OCI-LY1 (cell line): ENCODE data around the gene ZNF609.

ENCODE experiments used
- H2AFZ ChIP-seq: fragments of 200-600 bp; sonication (generic), shearing (Covaris generic); 2 replicates; pipeline ENCODE4 v1.6.0; 2014; ENCODE audit warnings: antibody characterized with exemption, mild to moderate bottlenecking, low read length
- H3F3A ChIP-seq: fragments of 200-600 bp; sonication (generic), shearing (Covaris generic); 2 replicates; pipeline ENCODE4 v1.6.0; 2014; ENCODE audit warnings: mild to moderate bottlenecking, antibody characterized with exemption, low read length, moderate library complexity; ENCODE audit not compliant: insufficient read depth
- H3K27ac ChIP-seq: fragments of 200-600 bp; sonication (generic); 2 replicates; pipeline ENCODE4 v1.5.1; 2014; ENCODE audit warnings: low read length, mixed run types, mild to moderate bottlenecking, low read depth; ENCODE audit not compliant: poor library complexity, severe bottlenecking
- H3K27me3 ChIP-seq: fragments of 200-600 bp; sonication (generic); 2 replicates; pipeline ENCODE4 v1.6.0; 2014; ENCODE audit warnings: antibody characterized with exemption, mild to moderate bottlenecking, low read length, moderate library complexity; ENCODE audit not compliant: insufficient read depth
- H3K36me3 ChIP-seq: fragments of 200-600 bp; sonication (generic); 2 replicates; pipeline ENCODE4 v1.6.1; 2014; ENCODE audit warnings: mild to moderate bottlenecking, antibody characterized with exemption, low read length, moderate library complexity, mixed read lengths; ENCODE audit not compliant: insufficient read depth
- H3K4me1 ChIP-seq: fragments of 200-600 bp; sonication (generic); 2 replicates; pipeline ENCODE4 v1.5.1; 2014; ENCODE audit warnings: mild to moderate bottlenecking, low read length, moderate library complexity; ENCODE audit not compliant: insufficient read depth, severe bottlenecking
- H3K4me2 ChIP-seq: fragments of 200-600 bp; sonication (generic), shearing (Covaris generic); 2 replicates; pipeline ENCODE4 v1.6.1; 2014; ENCODE audit warnings: low read length
- H3K4me3 ChIP-seq: fragments of 200-600 bp; sonication (generic); 2 replicates; pipeline ENCODE4 v1.5.1; 2014; ENCODE audit warnings: low read length, low read depth, mild to moderate bottlenecking, mixed read lengths; ENCODE audit not compliant: poor library complexity, severe bottlenecking
- H3K79me2 ChIP-seq: fragments of 200-600 bp; shearing (Covaris generic); 2 replicates; pipeline ENCODE4 v1.6.1; 2016; ENCODE audit warnings: mixed run types, low read length, mixed read lengths; ENCODE audit not compliant: insufficient read depth
- H3K9ac ChIP-seq: fragments of 200-600 bp; sonication (generic), shearing (Covaris generic); 2 replicates; pipeline ENCODE4 v1.6.1; 2014; ENCODE audit warnings: mild to moderate bottlenecking, low read length, mixed read lengths
- H3K9me2 ChIP-seq: fragments of 200-600 bp; sonication (generic), shearing (Covaris generic); 2 replicates; pipeline ENCODE4 v1.6.1; 2014; ENCODE audit warnings: low read depth, mild to moderate bottlenecking, low read length, mixed read lengths
- H3K9me3 ChIP-seq: fragments of 200-600 bp; shearing (Covaris generic); 2 replicates; pipeline ENCODE4 v1.6.1; 2014; ENCODE audit warnings: low read length, mixed read lengths
- H4K20me1 ChIP-seq: fragments of 200-600 bp; sonication (generic), shearing (Covaris generic); 2 replicates; pipeline ENCODE4 v1.6.0; 2016; ENCODE audit warnings: mild to moderate bottlenecking, low read length; ENCODE audit not compliant: insufficient read depth
- CTCF ChIP-seq: fragments of 200-600 bp; sonication (generic), shearing (Covaris generic); IDR thresholded peaks from 2 replicates; pipeline ENCODE4 v1.5.1; 2017; ENCODE audit warnings: mild to moderate bottlenecking, antibody characterized with exemption, low read length, moderate library complexity, mixed read lengths
- EZH2 ChIP-seq: fragments of 200-600 bp; sonication (generic), shearing (Covaris generic); IDR thresholded peaks from 2 replicates; pipeline ENCODE4 v1.8.0; 2017; ENCODE audit warnings: borderline replicate concordance, mixed run types, mild to moderate bottlenecking, antibody characterized with exemption, low read length, moderate library complexity, mixed read lengths

Gene ZNF609

GRCh38 chr15:64452988-64453688 is 7.2 kb upstream of the ZNF609 start:
- H3K27me3 ChIP-seq = no peaks in the 10 kb centered on the region
- no peak overlapping the region for H3K4me2 ChIP-seq
- TF ChIP-seq EZH2 (no peak), CTCF (no peak)
- H3K27ac ChIP-seq = no peak overlapping the region
- no peaks in the 10 kb centered on the region for H3K79me2 ChIP-seq
- H3K9me2 ChIP-seq = no peaks in the 10 kb centered on the region
- no peaks in the 10 kb centered on the region; the same call in 1 of the 2 replicates for H3K36me3 ChIP-seq
- H3K9me3 ChIP-seq = no peaks in the 10 kb centered on the region
- 0 out of 2 replicates have a peak, but pooled peaks cover 5% of the 10 kb centered on the region for H3F3A ChIP-seq
- no peak overlapping the region for H2AFZ ChIP-seq
- H3K9ac ChIP-seq = no peak overlapping the region
- no peaks in the 10 kb centered on the region for H4K20me1 ChIP-seq
- no peak overlapping the region for H3K4me3 ChIP-seq
- H3K4me1 ChIP-seq = peaks cover 49% of the 10 kb centered on the region

GRCh38 chr15:64453689-64454037 is 6.7 kb upstream of the ZNF609 start:
- Histone ChIP-seq H3K9me2 (no peaks in the 10 kb centered on the region), H2AFZ (no peak overlapping the region), H3K27me3 (no peaks in the 10 kb centered on the region), H3K9ac (no peak overlapping the region), H4K20me1 (no peaks in the 10 kb centered on the region), H3K4me1 (peaks cover 48% of the 10 kb centered on the region), H3K36me3 (no peaks in the 10 kb centered on the region), H3F3A (0 out of 2 replicates have a peak, but pooled peaks cover 5% of the 10 kb centered on the region), H3K4me3 (no peak overlapping the region), H3K79me2 (no peaks in the 10 kb centered on the region), H3K4me2 (no peak overlapping the region), H3K27ac (peak overlapping the region; percentile 90), H3K9me3 (no peaks in the 10 kb centered on the region)
- TF ChIP-seq CTCF (no peak), EZH2 (no peak)

GRCh38 chr15:64454282-64454681 is 6.1 kb upstream of the ZNF609 start:
- H3F3A ChIP-seq = 0 out of 2 replicates have a peak, but pooled peaks cover 5% of the 10 kb centered on the region
- H2AFZ ChIP-seq = no peak overlapping the region
- no peak overlapping the region for H3K4me2 ChIP-seq
- H3K79me2 ChIP-seq = no peaks in the 10 kb centered on the region
- peaks cover 51% of the 10 kb centered on the region for H3K4me1 ChIP-seq
- H3K9me2 ChIP-seq = no peaks in the 10 kb centered on the region
- peak overlapping the region; percentile 90 for H3K27ac ChIP-seq
- H3K9me3 ChIP-seq = no peaks in the 10 kb centered on the region
- H3K27me3 ChIP-seq = no peaks in the 10 kb centered on the region
- no peak overlapping the region for H3K4me3 ChIP-seq
- no peaks in the 10 kb centered on the region for H4K20me1 ChIP-seq
- TF ChIP-seq EZH2 (no peak), CTCF (no peak)
- no peak overlapping the region for H3K9ac ChIP-seq
- H3K36me3 ChIP-seq = no peaks in the 10 kb centered on the region
